Measurements from ENCODE around the gene GGT6.
"Not testable (repeated sequence)": the region's sequence is repeated elsewhere in the genome, so short reads cannot be mapped to it uniquely, and the experiment has no call there.

The GGT6 gene

GRCh38 chr17:4592240-4593005, 32.0 kb upstream of the GGT6 start:
- no peak for DNase-seq (ENCODE audit: low read depth in 2 of 2)

GRCh38 chr17:4591529-4591928, 31.2 kb upstream of the GGT6 start:
- DNase-seq (ENCODE audit: low read depth in 2 of 2), result no peak

GRCh38 chr17:4590981-4591453, 30.6 kb upstream of the GGT6 start:
- no peak for DNase-seq (ENCODE audit: low read depth in 2 of 2)

GRCh38 chr17:4590042-4590441, 29.7 kb upstream of the GGT6 start:
- not testable (repeated sequence) for DNase-seq (ENCODE audit: low read depth in 2 of 2)

GRCh38 chr17:4588898-4589625, 28.7 kb upstream of the GGT6 start:
- DNase-seq (ENCODE audit: low read depth in 2 of 2), result no peak

- no peak for DNase-seq (ENCODE audit: low read depth in 2 of 2)
Observed at GRCh38 chr17:4588391-4588790, 28.0 kb upstream of the GGT6 start.

- no peak for DNase-seq (ENCODE audit: low read depth in 2 of 2)
Observed at GRCh38 chr17:4587803-4588202, 27.4 kb upstream of the GGT6 start.

GRCh38 chr17:4587195-4587594, 26.8 kb upstream of the GGT6 start:
- DNase-seq (ENCODE audit: low read depth in 2 of 2), result no peak

- DNase-seq (ENCODE audit: low read depth in 2 of 2), result no peak
Observed at GRCh38 chr17:4586043-4586442, 25.7 kb upstream of the GGT6 start.

- DNase-seq (ENCODE audit: low read depth in 2 of 2), result no peak
Observed at GRCh38 chr17:4585638-4585994, 25.2 kb upstream of the GGT6 start.

GRCh38 chr17:4584917-4585637, 24.7 kb upstream of the GGT6 start:
- no peak for DNase-seq (ENCODE audit: low read depth in 2 of 2)

- DNase-seq (ENCODE audit: low read depth in 2 of 2), result no peak
Observed at GRCh38 chr17:4584101-4584916, 23.9 kb upstream of the GGT6 start, which contains the start of gene SMTNL2. Gene SMTNL2, plus strand, starts transcription at chr17:4584529. Its CDS starts 77 bp downstream, at chr17:4584606.

- DNase-seq (ENCODE audit: low read depth in 2 of 2), result no peak
Observed at GRCh38 chr17:4583782-4584100, 23.4 kb upstream of the GGT6 start.

GRCh38 chr17:4583206-4583605, 22.8 kb upstream of the GGT6 start:
- no peak for DNase-seq (ENCODE audit: low read depth in 2 of 2)

GRCh38 chr17:4582691-4583090, 22.3 kb upstream of the GGT6 start:
- DNase-seq (ENCODE audit: low read depth in 2 of 2), result no peak

GRCh38 chr17:4582101-4582501, 21.7 kb upstream of the GGT6 start:
- DNase-seq (ENCODE audit: low read depth in 2 of 2), result no peak

GRCh38 chr17:4580291-4580690, 19.9 kb upstream of the GGT6 start:
- DNase-seq (ENCODE audit: low read depth in 2 of 2), result no peak

GRCh38 chr17:4579678-4580077, 19.3 kb upstream of the GGT6 start:
- no peak for DNase-seq (ENCODE audit: low read depth in 2 of 2)

- not testable (repeated sequence) for DNase-seq (ENCODE audit: low read depth in 2 of 2)
Observed at GRCh38 chr17:4578349-4578748, 18.0 kb upstream of the GGT6 start.

GRCh38 chr17:4577386-4577993, 17.1 kb upstream of the GGT6 start:
- DNase-seq (ENCODE audit: low read depth in 2 of 2), result no peak

- DNase-seq (ENCODE audit: low read depth in 2 of 2), result no peak
Observed at GRCh38 chr17:4576729-4577322, 16.4 kb upstream of the GGT6 start.
